Type B pancreatic cell (in vitro differentiated cells): ENCODE data around the gene SAMD8. TPM values are rescaled to one million over a fixed set of nuclear protein-coding genes. Genes with fewer than 3 reads are reported as not detected.

Source experiments
- DNase-seq: peaks from one replicate; pipeline ENCODE4 v3.0.0; 2021; ENCODE audit warnings: mixed read lengths; ENCODE audit not compliant: unreplicated experiment; ENCODE audit errors: extremely low spot score
- H3K27ac Mint-ChIP-seq: 2 replicates; pipeline ENCODE4 v1.8.0; 2021; ENCODE audit warnings: mild to moderate bottlenecking, mixed read lengths
- H3K27me3 Mint-ChIP-seq: 2 replicates; pipeline ENCODE4 v1.8.0; 2021; ENCODE audit warnings: mixed read lengths
- H3K36me3 Mint-ChIP-seq: 2 replicates; pipeline ENCODE4 v1.8.0; 2021; ENCODE audit warnings: mixed read lengths
- H3K4me1 Mint-ChIP-seq: one replicate; pipeline ENCODE4 v1.8.0; 2021; ENCODE audit warnings: mixed read lengths; ENCODE audit not compliant: unreplicated experiment
- H3K4me3 Mint-ChIP-seq: 2 replicates; pipeline ENCODE4 v1.8.0; 2021; ENCODE audit warnings: mild to moderate bottlenecking, mixed read lengths
- H3K9me3 Mint-ChIP-seq: 2 replicates; pipeline ENCODE4 v1.8.0; 2021; ENCODE audit warnings: mixed read lengths
- CTCF ChIP-seq: fragments of 200-600 bp; sonication (generic); conservative IDR thresholded peaks from 2 replicates; pipeline ENCODE4 v1.5.0; 2021; ENCODE audit warnings: antibody characterized with exemption, mild to moderate bottlenecking
- total RNA-seq: library from RNA; stranded (reverse); gene quantifications from 2 replicates; pipeline ENCODE4 v1.2.1, GENCODE V29; 2021; ENCODE audit warnings: low replicate concordance

SAMD8 gene
- total RNA-seq, 1 donor from 2014 or later = 17.3 TPM

- TF ChIP-seq CTCF = peak; percentile 45
- Mint-ChIP-seq H3K9me3 (no peaks in the 10 kb centered on the region), H3K27ac (no peak overlapping the region), H3K4me1 (peaks cover 14% of the 10 kb centered on the region), H3K4me3 (no peak overlapping the region), H3K27me3 (no peaks in the 10 kb centered on the region), H3K36me3 (no peaks in the 10 kb centered on the region)
- no peak for DNase-seq
Observed at GRCh38 chr10:75097666-75098285, 13.7 kb upstream of the SAMD8 start.

- H3K9me3 Mint-ChIP-seq = no peaks in the 10 kb centered on the region
- H3K36me3 Mint-ChIP-seq = no peaks in the 10 kb centered on the region
- no peak overlapping the region for H3K27ac Mint-ChIP-seq
- no peak for DNase-seq
- H3K4me1 Mint-ChIP-seq = peaks cover 14% of the 10 kb centered on the region
- no peak overlapping the region for H3K4me3 Mint-ChIP-seq
- H3K27me3 Mint-ChIP-seq = no peaks in the 10 kb centered on the region
- TF ChIP-seq CTCF = no peak
Observed at GRCh38 chr10:75098902-75099673, 12.4 kb upstream of the SAMD8 start.

GRCh38 chr10:75099952-75100763 is 11.3 kb upstream of the SAMD8 start:
- peak; percentile 99 for TF ChIP-seq CTCF
- DNase-seq = peak; percentile 91
- H3K4me1 Mint-ChIP-seq = peaks cover 14% of the 10 kb centered on the region
- H3K27me3 Mint-ChIP-seq = no peaks in the 10 kb centered on the region
- peak overlapping the region; percentile 36 for H3K4me3 Mint-ChIP-seq
- H3K36me3 Mint-ChIP-seq = no peaks in the 10 kb centered on the region
- peak overlapping the region; percentile 62 for H3K27ac Mint-ChIP-seq
- H3K9me3 Mint-ChIP-seq = no peaks in the 10 kb centered on the region

GRCh38 chr10:75100764-75101291 is 10.6 kb upstream of the SAMD8 start:
- Mint-ChIP-seq H3K27ac (peak overlapping the region; percentile 62), H3K36me3 (no peaks in the 10 kb centered on the region), H3K27me3 (no peaks in the 10 kb centered on the region), H3K4me1 (peaks cover 14% of the 10 kb centered on the region), H3K4me3 (peak overlapping the region; percentile 36), H3K9me3 (no peaks in the 10 kb centered on the region)
- TF ChIP-seq CTCF = no peak
- no peak for DNase-seq

GRCh38 chr10:75101416-75102251 is 9.8 kb upstream of the SAMD8 start:
- no peak for TF ChIP-seq CTCF
- Mint-ChIP-seq H3K4me1 (peaks cover 14% of the 10 kb centered on the region), H3K36me3 (no peaks in the 10 kb centered on the region), H3K9me3 (no peaks in the 10 kb centered on the region), H3K4me3 (no peak overlapping the region), H3K27me3 (no peaks in the 10 kb centered on the region), H3K27ac (no peak overlapping the region)
- DNase-seq = no peak
